Measurements from ENCODE around the gene PACS1. TPM values are rescaled to one million over a fixed set of nuclear protein-coding genes. Genes with fewer than 3 reads are reported as not detected.
"Not testable (repeated sequence)": the region's sequence is repeated elsewhere in the genome, so short reads cannot be mapped to it uniquely, and the experiment has no call there.

Gene PACS1
- total RNA-seq, result 10 to 100 TPM; 14.4 to 44.9 (median 18.9) TPM
- long read RNA-seq, donor 1, full-length matches to known transcripts, result 19 of 28 reads
- long read RNA-seq, donor 1, partial matches to known transcripts, result 3 of 28 reads
- long read RNA-seq, donor 1, other reads (novel, unspliced or antisense), result 6 of 28 reads
- long read RNA-seq, donor 2, result 0 reads

DNA sequence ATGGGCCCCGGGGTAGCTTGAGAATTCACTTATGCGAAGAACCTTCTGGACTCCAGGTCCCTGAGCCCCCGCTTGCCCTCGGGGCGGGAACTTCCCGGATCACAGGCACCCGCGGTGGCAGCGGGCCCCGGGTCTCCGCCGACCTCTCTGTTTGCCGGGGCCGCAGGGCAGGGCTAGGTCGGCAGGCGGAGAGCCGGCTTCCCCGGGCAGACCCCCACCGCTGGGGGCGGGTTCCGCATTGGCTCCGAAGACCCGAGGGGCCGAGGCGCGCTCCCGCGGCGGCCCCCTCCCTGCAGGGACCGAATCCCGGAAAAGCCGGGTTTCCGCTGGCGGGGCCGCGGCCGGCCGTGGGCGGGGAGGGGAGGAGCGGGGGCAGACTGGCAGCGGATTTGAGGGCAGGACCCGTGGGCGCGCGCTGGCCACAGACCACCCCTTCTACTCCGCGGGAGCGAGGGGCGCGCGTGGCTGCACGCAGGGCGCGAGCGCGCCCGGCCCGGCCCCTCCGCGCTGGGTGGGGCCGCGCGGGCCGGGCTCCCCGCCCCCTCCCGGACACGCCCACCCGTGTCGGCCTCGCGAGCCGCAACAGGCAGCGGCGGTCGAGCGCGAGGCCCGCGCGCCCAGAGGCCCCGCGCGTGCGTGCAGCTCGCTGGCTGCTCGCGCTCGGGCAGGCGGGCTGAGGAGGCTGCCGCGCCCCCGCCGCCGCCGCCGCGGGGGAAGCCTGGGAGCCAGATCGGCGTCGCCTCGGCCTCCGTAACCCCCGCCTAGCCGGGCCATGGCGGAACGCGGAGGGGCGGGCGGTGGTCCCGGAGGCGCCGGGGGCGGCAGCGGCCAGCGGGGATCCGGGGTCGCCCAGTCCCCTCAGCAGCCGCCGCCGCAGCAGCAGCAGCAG lies at the start of gene PACS1:
PACS1 (plus strand) TSS at position 558 of the 889 bp plus-strand sequence; CDS start at position 773, 215 bp downstream.
- DNase-seq, result peak; percentile 68 to 92 (median 85)
- intact Hi-C loops (cut with DNase I, micrococcal nuclease), result no loop called here
- TF ChIP-seq, protein P1, sequence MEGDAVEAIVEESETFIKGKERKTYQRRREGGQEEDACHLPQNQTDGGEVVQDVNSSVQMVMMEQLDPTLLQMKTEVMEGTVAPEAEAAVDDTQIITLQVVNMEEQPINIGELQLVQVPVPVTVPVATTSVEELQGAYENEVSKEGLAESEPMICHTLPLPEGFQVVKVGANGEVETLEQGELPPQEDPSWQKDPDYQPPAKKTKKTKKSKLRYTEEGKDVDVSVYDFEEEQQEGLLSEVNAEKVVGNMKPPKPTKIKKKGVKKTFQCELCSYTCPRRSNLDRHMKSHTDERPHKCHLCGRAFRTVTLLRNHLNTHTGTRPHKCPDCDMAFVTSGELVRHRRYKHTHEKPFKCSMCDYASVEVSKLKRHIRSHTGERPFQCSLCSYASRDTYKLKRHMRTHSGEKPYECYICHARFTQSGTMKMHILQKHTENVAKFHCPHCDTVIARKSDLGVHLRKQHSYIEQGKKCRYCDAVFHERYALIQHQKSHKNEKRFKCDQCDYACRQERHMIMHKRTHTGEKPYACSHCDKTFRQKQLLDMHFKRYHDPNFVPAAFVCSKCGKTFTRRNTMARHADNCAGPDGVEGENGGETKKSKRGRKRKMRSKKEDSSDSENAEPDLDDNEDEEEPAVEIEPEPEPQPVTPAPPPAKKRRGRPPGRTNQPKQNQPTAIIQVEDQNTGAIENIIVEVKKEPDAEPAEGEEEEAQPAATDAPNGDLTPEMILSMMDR (IDR thresholded peaks at IDR 0.05), result no peak
- Histone ChIP-seq H3K4me3 (peak within 1 kb of the TSS; percentile 56), H3K4me1 (ENCODE audit: low read depth) (peaks cover 3% of the 10 kb centered on the region), H3K9me3 (no peaks in the 10 kb centered on the region), H3K36me3 (ENCODE audit: low read depth) (no peaks in the 10 kb centered on the region)
- ATAC-seq, result peak; percentile 83

DNA sequence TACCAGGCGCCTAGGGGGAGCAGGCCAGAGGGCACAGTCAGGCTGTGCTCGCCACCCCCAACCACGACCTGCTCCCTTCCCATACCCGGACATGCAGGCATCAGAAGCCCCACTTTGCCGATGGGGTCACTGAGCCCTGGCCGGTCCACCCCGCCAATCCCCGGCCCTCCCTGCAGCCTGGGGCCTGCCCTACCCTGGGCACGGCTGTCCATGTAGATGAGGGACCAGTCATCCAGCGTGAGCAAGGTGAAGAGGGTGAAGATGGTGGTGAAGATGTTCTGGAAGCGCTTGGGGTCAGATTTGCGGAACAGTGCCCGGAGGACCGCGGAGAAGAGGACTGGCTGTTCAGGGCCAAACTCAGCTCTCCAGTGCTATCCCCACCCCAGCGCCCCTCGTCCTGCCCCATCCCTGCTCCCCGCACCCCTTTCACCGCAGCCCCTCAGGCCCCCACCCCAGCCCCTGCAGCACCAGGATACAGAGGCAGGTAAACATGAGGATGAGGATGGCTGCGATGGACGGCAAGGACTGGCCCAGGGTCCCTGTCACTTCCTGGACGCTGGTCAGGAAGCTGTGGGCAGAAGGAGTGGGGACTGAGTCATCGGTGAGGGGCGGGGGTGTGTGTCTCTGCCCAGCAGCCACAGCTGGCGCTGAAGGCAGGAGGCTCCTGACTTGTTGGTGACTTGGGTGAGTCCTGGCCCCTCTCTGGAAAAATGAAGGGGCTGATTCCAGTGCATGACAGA lies 49.3 kb upstream of the PACS1 start:
- DNase-seq, result peak in 1 of 3 donors; percentile 63
- intact Hi-C loops (cut with DNase I, micrococcal nuclease), result no loop called here
- TF ChIP-seq, protein P1 (IDR thresholded peaks at IDR 0.05), result no peak
- Histone ChIP-seq H3K36me3 (ENCODE audit: low read depth) (no peaks in the 10 kb centered on the region), H3K4me1 (ENCODE audit: low read depth) (no peaks in the 10 kb centered on the region), H3K9me3 (no peaks in the 10 kb centered on the region), H3K4me3 (no peak overlapping the region)
- ATAC-seq, result peak; percentile 66

DNA sequence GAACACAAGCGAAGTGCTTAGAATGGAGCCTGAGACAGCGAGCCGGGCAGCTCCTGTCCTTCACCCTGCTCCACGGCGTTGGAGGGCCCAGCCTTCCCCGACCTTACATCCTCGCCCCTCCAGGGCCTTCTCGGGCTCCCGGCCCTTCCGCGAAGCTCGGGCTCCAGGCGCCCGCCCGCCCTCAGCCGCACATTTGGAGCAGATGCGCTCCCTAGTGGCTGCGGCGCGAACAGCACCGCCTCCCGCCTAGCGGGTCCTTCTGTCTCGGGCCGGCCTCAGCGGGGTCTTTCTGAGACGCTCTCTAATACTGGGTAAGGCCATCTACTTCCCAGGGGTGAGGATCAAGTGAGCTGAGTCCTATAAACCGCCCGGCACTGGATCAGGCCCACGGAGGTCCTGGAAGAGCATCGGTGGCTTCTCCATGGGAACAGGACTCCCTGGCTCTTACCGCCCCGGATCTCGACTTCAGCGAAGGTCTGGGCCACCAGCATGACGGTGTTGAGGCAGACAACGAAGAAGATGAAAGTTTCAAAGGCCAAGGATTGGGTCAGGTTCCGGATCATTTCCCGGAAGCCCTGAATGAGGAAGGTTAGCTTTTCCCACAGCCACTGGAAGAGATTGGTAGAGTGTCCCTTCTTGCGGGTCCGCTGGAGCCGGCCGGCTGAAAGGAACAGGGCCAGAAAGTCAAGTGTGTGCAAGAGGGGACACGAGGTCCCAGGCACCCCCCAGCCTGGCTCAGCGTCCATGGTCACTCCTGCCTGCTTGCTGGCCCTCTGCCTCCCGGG lies 47.5 kb upstream of the PACS1 start:
- ATAC-seq (peak; percentile 92), DNase-seq (peak; percentile 70 to 85 (median 83))
- Histone ChIP-seq H3K4me1 (ENCODE audit: low read depth) (no peaks in the 10 kb centered on the region), H3K9me3 (no peaks in the 10 kb centered on the region), H3K4me3 (no peak overlapping the region), H3K36me3 (ENCODE audit: low read depth) (no peaks in the 10 kb centered on the region)
- intact Hi-C loops (cut with DNase I, micrococcal nuclease), result no loop called here
- TF ChIP-seq, protein P1 (IDR thresholded peaks at IDR 0.05), result peak; percentile 98

DNA sequence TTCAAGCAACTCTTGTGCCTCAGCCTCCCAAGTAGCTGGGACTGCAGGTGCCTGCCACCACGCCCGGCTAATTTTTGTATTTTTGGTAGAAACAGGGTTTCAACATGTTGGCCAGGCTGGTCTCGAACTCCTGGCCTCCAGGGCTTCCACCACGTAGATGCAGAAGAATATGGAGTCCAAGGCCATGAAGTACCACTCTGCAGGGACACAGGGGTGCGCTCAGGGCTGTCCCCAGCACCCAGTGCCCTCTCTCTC lies 47.0 kb upstream of the PACS1 start:
- ATAC-seq; H3K4me1 ChIP-seq (ENCODE audit: low read depth); intact Hi-C loops (cut with DNase I, micrococcal nuclease); H3K36me3 ChIP-seq (ENCODE audit: low read depth); H3K4me3 ChIP-seq; DNase-seq; H3K9me3 ChIP-seq: not testable (repeated sequence)

DNA sequence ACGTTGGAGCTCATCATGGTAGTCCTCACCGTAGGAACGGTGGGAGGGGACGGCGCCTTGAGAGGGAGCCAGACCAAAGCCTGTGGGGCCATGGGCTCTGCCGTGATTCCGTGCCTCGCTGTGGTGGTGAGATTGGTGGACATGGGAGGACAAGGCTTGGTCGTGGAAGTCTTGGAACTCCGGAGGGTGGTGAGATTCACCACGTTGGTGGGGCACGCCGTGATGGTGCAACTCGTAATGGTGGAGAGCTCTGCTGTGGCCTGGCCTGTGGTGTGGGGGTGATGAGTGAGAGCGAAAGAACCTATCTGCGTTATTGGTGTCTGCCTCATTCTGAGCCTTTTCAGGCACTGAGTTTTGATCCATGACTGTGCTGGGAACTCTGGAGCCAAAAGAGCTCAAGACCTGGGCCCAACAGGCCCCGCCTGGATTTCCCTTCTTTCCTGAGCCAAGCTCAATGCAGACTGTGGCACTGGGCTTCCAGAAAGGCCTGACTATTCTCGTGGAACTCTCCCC lies 44.0 kb upstream of the PACS1 start, which contains the start of gene CATSPER1:
CATSPER1 (minus strand) TSS at position 463 of the 513 bp plus-strand sequence; CDS start at position 363, 100 bp downstream.
- intact Hi-C loops (cut with DNase I, micrococcal nuclease), result no loop called here
- H3K4me3 ChIP-seq, result no peak within 1 kb of the TSS
- no peaks in the 10 kb centered on the region for H3K36me3 ChIP-seq (ENCODE audit: low read depth)
- no peaks in the 10 kb centered on the region for H3K4me1 ChIP-seq (ENCODE audit: low read depth)
- no peaks in the 10 kb centered on the region for H3K9me3 ChIP-seq
- TF ChIP-seq, protein P1 (IDR thresholded peaks at IDR 0.05), result no peak
- DNase-seq (no peak), ATAC-seq (no peak)

All from mucosa of descending colon (tissue), 3 donors.